ENCODE data around the gene EPHB3.
A peak's percentile ranks its signal among the peaks of the same experiment; 100 is the strongest.

Gene EPHB3

DNA sequence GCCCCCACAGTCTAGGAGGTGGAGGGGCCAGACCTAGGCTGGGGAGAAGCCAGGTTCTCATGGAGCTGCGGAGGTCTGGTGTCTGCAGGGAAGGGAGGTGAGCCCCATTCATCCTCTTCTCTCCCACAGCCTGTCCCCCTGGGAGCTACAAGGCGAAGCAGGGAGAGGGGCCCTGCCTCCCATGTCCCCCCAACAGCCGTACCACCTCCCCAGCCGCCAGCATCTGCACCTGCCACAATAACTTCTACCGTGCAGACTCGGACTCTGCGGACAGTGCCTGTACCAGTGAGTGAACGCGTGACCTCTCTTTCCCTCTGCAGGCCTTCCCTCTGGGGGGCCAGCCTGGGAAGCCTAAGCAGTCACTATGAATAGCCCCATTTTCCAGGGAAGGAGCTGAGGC lies 14.1 kb downstream of the EPHB3 start:
- peaks cover 0 to 10% of the 10 kb centered on the region in 2 donors for H3K4me1 ChIP-seq (ENCODE audit: control insufficient read depth in 1 of 2, insufficient read depth in 2 of 2, low read length in 2 of 2)
- no peak overlapping the region for H3K4me3 ChIP-seq (ENCODE audit: low read depth in 1 of 2, low read length in 2 of 2)
- no peak overlapping the region for H3K27ac ChIP-seq (ENCODE audit: low read length)
- H3K27me3 ChIP-seq (ENCODE audit: low read depth, low read length) = no peaks in the 10 kb centered on the region
- no peaks in the 10 kb centered on the region for H3K9me3 ChIP-seq (ENCODE audit: control insufficient read depth in 1 of 2, low read length in 2 of 2)
- H3K36me3 ChIP-seq (ENCODE audit: control insufficient read depth in 1 of 2, insufficient read depth in 2 of 2, low read length in 2 of 2) = peaks cover 6 to 43% of the 10 kb centered on the region in 2 donors

DNA sequence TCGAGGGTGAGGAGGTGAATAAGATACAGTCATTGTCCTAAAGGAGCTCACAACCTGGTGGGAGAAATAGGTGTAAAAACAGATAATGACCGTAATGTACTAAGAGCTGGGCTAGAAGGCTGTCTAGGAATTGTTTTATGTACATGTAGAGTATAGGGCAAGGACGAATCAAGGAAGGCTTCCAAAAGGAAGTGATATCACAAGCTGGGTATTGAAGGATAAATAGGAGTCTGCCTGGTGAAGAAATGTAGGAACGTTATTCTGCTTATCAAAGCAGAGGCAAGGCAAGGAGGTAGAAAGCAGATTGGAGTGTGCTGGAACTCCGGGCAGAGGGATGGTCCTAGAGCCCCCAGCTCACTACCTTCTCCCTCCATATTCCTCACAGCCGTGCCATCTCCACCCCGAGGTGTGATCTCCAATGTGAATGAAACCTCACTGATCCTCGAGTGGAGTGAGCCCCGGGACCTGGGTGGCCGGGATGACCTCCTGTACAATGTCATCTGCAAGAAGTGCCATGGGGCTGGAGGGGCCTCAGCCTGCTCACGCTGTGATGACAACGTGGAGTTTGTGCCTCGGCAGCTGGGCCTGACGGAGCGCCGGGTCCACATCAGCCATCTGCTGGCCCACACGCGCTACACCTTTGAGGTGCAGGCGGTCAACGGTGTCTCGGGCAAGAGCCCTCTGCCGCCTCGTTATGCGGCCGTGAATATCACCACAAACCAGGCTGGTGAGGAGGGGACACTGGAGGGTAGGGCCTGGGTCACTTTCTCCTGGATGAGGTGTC lies 15.1 kb downstream of the EPHB3 start:
- H3K27me3 ChIP-seq (ENCODE audit: low read depth, low read length) = no peaks in the 10 kb centered on the region
- H3K4me1 ChIP-seq (ENCODE audit: control insufficient read depth in 1 of 2, insufficient read depth in 2 of 2, low read length in 2 of 2) = peaks cover 0 to 15% of the 10 kb centered on the region in 2 donors
- no peaks in the 10 kb centered on the region for H3K9me3 ChIP-seq (ENCODE audit: control insufficient read depth in 1 of 2, low read length in 2 of 2)
- H3K4me3 ChIP-seq (ENCODE audit: low read depth in 1 of 2, low read length in 2 of 2) = no peak overlapping the region
- peaks cover 6 to 52% of the 10 kb centered on the region in 2 donors for H3K36me3 ChIP-seq (ENCODE audit: control insufficient read depth in 1 of 2, insufficient read depth in 2 of 2, low read length in 2 of 2)
- H3K27ac ChIP-seq (ENCODE audit: low read length) = no peak overlapping the region

DNA sequence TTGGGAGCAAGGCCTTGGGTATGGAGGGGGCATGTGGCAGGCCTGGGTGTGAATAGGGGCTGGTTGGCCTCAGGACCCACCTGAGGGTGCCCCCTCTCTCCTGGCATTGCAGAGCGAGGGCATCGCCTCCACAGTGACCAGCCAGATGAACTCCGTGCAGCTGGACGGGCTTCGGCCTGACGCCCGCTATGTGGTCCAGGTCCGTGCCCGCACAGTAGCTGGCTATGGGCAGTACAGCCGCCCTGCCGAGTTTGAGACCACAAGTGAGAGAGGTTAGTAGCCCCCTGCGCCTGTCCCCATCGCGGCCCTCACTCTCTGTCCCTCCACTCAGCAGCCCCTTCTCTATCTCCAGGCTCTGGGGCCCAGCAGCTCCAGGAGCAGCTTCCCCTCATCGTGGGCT lies 16.0 kb downstream of the EPHB3 start:
- H3K36me3 ChIP-seq (ENCODE audit: control insufficient read depth in 1 of 2, insufficient read depth in 2 of 2, low read length in 2 of 2) = peaks cover 6 to 56% of the 10 kb centered on the region in 2 donors
- peaks cover 5 to 24% of the 10 kb centered on the region in 2 donors for H3K4me1 ChIP-seq (ENCODE audit: control insufficient read depth in 1 of 2, insufficient read depth in 2 of 2, low read length in 2 of 2)
- H3K27me3 ChIP-seq (ENCODE audit: low read depth, low read length) = no peaks in the 10 kb centered on the region
- no peak overlapping the region for H3K27ac ChIP-seq (ENCODE audit: low read length)
- H3K9me3 ChIP-seq (ENCODE audit: control insufficient read depth in 1 of 2, low read length in 2 of 2) = no peaks in the 10 kb centered on the region
- no peak overlapping the region for H3K4me3 ChIP-seq (ENCODE audit: low read depth in 1 of 2, low read length in 2 of 2)

DNA sequence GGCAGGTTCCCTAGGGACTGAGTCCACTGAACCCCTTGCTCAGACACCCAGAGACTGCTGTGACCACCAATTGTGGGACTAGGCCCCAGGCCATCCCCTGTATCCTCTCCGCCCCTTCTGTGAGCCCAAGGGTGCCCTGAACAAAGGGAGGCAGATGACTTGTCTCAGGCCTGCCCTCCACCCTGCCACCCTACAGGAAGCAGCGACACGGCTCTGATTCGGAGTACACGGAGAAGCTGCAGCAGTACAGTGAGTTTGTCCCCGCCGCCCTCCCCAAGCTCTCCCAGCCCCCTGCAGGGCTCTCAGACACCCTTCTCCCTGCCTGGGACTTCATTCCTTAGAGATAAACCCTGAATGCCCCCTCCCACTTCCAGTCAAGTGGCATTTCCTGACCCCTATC lies 16.6 kb downstream of the EPHB3 start:
- Histone ChIP-seq H3K27ac (ENCODE audit: low read length) (no peak overlapping the region), H3K4me1 (ENCODE audit: control insufficient read depth in 1 of 2, insufficient read depth in 2 of 2, low read length in 2 of 2) (peaks cover 5 to 25% of the 10 kb centered on the region in 2 donors), H3K36me3 (ENCODE audit: control insufficient read depth in 1 of 2, insufficient read depth in 2 of 2, low read length in 2 of 2) (peaks cover 1 to 49% of the 10 kb centered on the region in 2 donors), H3K9me3 (ENCODE audit: control insufficient read depth in 1 of 2, low read length in 2 of 2) (no peaks in the 10 kb centered on the region), H3K27me3 (ENCODE audit: low read depth, low read length) (no peaks in the 10 kb centered on the region), H3K4me3 (ENCODE audit: low read depth in 1 of 2, low read length in 2 of 2) (no peak overlapping the region)

DNA sequence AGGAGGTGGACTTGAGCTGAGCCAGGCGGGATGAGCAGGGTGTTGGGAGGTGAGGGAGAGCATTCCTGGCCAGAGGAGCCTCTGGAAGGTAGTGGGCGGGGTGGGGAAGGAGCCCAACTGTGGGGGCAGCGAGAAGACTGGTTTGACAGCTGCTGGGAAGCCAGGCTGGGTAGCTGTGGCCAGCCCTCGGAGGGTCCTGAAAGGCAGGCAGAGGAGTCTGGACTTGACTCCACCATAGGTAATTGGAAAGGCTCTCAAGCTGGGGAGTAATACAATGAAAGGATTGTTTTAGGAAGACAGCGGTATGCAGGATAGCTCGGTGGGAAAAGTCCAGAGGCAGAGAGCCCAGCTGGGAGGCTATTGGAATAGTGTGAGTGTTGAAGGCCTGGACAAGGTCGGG lies 17.2 kb downstream of the EPHB3 start:
- H3K27ac ChIP-seq (ENCODE audit: low read length) = no peak overlapping the region
- no peaks in the 10 kb centered on the region for H3K27me3 ChIP-seq (ENCODE audit: low read depth, low read length)
- peaks cover 0 to 48% of the 10 kb centered on the region in 2 donors for H3K36me3 ChIP-seq (ENCODE audit: control insufficient read depth in 1 of 2, insufficient read depth in 2 of 2, low read length in 2 of 2)
- peaks cover 5 to 25% of the 10 kb centered on the region in 2 donors for H3K4me1 ChIP-seq (ENCODE audit: control insufficient read depth in 1 of 2, insufficient read depth in 2 of 2, low read length in 2 of 2)
- no peak overlapping the region for H3K4me3 ChIP-seq (ENCODE audit: low read depth in 1 of 2, low read length in 2 of 2)
- no peaks in the 10 kb centered on the region for H3K9me3 ChIP-seq (ENCODE audit: control insufficient read depth in 1 of 2, low read length in 2 of 2)

DNA sequence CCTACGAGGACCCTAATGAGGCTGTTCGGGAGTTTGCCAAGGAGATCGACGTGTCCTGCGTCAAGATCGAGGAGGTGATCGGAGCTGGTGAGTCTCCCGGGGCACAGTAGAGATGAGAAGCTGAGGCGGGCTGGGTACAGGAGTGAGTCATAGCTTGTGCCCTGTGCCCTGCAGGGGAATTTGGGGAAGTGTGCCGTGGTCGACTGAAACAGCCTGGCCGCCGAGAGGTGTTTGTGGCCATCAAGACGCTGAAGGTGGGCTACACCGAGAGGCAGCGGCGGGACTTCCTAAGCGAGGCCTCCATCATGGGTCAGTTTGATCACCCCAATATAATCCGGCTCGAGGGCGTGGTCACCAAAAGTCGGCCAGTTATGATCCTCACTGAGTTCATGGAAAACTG lies 17.9 kb downstream of the EPHB3 start:
- Histone ChIP-seq H3K27me3 (ENCODE audit: low read depth, low read length) (no peaks in the 10 kb centered on the region), H3K36me3 (ENCODE audit: control insufficient read depth in 1 of 2, insufficient read depth in 2 of 2, low read length in 2 of 2) (peaks cover 0 to 48% of the 10 kb centered on the region in 2 donors), H3K4me1 (ENCODE audit: control insufficient read depth in 1 of 2, insufficient read depth in 2 of 2, low read length in 2 of 2) (peaks cover 5 to 19% of the 10 kb centered on the region in 2 donors), H3K27ac (ENCODE audit: low read length) (no peak overlapping the region), H3K4me3 (ENCODE audit: low read depth in 1 of 2, low read length in 2 of 2) (no peak overlapping the region), H3K9me3 (ENCODE audit: control insufficient read depth in 1 of 2, low read length in 2 of 2) (no peaks in the 10 kb centered on the region)

DNA sequence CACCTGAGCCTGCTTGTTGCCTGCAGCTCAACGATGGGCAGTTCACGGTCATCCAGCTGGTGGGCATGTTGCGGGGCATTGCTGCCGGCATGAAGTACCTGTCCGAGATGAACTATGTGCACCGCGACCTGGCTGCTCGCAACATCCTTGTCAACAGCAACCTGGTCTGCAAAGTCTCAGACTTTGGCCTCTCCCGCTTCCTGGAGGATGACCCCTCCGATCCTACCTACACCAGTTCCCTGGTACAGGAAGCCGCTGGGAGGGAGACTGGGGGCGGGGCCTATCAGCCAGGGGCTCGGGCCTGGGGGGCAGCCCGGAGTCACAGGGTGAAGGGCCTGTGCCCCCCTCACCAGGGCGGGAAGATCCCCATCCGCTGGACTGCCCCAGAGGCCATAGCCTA lies 18.8 kb downstream of the EPHB3 start:
- H3K27me3 ChIP-seq (ENCODE audit: low read depth, low read length) = no peaks in the 10 kb centered on the region
- no peak overlapping the region for H3K27ac ChIP-seq (ENCODE audit: low read length)
- H3K36me3 ChIP-seq (ENCODE audit: control insufficient read depth in 1 of 2, insufficient read depth in 2 of 2, low read length in 2 of 2) = peaks cover 0 to 48% of the 10 kb centered on the region in 2 donors
- no peak overlapping the region for H3K4me3 ChIP-seq (ENCODE audit: low read depth in 1 of 2, low read length in 2 of 2)
- H3K9me3 ChIP-seq (ENCODE audit: control insufficient read depth in 1 of 2, low read length in 2 of 2) = no peaks in the 10 kb centered on the region
- peaks cover 5 to 15% of the 10 kb centered on the region in 2 donors for H3K4me1 ChIP-seq (ENCODE audit: control insufficient read depth in 1 of 2, insufficient read depth in 2 of 2, low read length in 2 of 2)

DNA sequence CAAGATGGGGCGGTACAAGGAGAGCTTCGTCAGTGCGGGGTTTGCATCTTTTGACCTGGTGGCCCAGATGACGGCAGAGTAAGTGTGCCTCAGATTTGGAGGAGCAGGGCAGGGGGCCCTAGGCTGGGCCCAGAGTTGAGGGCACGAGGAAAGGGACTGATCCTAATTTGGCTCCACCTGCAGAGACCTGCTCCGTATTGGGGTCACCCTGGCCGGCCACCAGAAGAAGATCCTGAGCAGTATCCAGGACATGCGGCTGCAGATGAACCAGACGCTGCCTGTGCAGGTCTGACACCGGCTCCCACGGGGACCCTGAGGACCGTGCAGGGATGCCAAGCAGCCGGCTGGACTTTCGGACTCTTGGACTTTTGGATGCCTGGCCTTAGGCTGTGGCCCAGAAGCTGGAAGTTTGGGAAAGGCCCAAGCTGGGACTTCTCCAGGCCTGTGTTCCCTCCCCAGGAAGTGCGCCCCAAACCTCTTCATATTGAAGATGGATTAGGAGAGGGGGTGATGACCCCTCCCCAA lies 19.8 kb downstream of the EPHB3 start:
- H3K4me1 ChIP-seq (ENCODE audit: control insufficient read depth in 1 of 2, insufficient read depth in 2 of 2, low read length in 2 of 2) = peaks cover 5 to 15% of the 10 kb centered on the region in 2 donors
- H3K4me3 ChIP-seq (ENCODE audit: low read depth in 1 of 2, low read length in 2 of 2) = no peak overlapping the region
- no peaks in the 10 kb centered on the region for H3K27me3 ChIP-seq (ENCODE audit: low read depth, low read length)
- peaks cover 0 to 43% of the 10 kb centered on the region in 2 donors for H3K36me3 ChIP-seq (ENCODE audit: control insufficient read depth in 1 of 2, insufficient read depth in 2 of 2, low read length in 2 of 2)
- H3K9me3 ChIP-seq (ENCODE audit: control insufficient read depth in 1 of 2, low read length in 2 of 2) = no peaks in the 10 kb centered on the region
- H3K27ac ChIP-seq (ENCODE audit: low read length) = no peak overlapping the region

DNA sequence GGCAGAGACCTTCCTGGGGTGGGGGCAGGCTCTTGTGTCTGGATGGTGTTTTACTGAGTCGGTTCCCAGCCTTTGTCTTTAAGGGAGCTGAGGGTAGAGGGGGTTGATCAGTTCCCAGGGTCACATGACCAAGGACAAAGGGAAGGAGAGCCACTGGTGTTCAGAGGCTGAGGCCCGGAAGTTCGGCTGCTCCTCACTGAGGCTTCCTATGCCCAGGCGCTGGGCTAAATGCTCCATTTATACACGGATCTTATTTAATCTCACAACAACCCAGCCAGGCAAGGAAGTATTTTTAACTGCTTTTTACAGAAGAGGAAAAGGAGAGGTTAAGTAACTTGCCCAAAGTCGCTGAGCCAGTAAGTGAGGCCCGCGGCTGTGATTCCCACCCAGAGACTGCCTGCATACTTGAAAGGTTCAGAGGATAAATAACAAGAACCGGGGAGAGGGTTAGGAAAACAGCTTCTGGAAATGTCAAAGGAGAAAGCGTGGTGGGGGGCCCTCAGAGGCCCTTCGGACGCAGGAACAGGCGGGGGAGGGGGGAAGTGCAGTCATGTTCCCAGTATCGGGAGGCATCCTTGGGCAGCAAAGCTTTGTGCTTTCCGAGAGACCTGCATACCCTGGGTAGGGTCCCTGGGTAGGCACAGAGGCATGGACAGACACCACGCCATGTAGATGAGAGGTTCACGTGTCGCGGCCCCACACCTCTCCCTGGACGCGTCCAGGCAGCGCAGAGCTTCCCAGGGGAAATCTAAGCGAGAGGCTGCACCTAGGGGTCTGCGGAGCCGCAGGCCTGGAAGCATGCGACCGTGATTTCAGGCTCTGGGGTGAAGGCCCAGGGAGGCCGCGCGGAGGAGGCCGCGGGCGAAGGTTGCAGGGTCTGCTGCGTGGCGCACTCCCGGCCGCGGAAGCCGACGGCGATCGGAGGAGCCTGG lies 21.3 kb downstream of the EPHB3 start:
- Histone ChIP-seq H3K4me3 (ENCODE audit: low read depth in 1 of 2, low read length in 2 of 2) (peak overlapping the region; percentile 52 to 79), H3K36me3 (ENCODE audit: control insufficient read depth in 1 of 2, insufficient read depth in 2 of 2, low read length in 2 of 2) (peaks cover 0 to 28% of the 10 kb centered on the region in 2 donors), H3K27me3 (ENCODE audit: low read depth, low read length) (no peaks in the 10 kb centered on the region), H3K9me3 (ENCODE audit: control insufficient read depth in 1 of 2, low read length in 2 of 2) (no peaks in the 10 kb centered on the region), H3K4me1 (ENCODE audit: control insufficient read depth in 1 of 2, insufficient read depth in 2 of 2, low read length in 2 of 2) (peaks cover 5 to 19% of the 10 kb centered on the region in 2 donors), H3K27ac (ENCODE audit: low read length) (peak overlapping the region; percentile 67)

DNA sequence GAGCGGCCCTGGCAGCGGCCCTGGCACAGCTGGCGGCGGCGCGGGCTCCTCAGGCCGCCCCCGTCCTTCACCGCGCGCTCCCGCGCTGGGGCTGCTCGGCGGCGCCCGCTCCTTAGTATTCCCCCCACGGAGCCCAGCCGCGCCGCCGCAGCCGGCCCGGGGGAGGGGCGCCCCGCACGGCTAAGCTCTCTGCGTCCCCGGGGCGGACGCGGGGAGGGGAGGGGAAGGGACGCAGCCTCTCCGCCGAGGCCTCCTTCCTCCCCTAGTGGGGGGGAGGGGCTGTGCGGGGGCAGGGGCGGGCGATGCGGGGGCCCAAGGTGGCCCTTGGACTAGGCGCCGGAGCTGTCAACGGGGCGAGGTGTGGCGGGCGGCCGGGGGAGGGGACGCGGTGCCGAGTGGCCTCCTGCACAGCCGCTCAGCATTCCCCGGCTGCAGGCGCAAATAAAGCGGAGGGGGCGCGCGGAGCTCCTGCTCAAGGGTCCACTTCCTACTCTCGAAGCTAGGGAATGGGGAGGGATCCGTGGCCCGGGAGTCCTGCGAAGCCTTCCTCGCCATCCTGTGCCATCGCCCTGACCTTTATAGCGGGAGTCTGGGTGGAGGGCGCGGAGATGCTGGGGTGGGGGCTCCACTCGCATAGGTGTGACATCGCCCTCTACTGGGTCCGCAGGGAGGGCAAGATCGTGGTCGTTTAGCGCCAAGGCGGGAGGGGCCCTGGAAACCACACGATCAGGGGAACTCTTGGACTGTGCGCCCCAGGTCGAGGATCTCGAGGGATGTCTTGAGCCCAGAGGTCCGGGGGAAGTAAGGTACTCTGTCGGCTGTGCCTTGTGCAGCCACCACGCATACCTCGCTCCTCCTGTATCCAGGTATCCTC lies 22.2 kb downstream of the EPHB3 start:
- H3K4me1 ChIP-seq (ENCODE audit: control insufficient read depth in 1 of 2, insufficient read depth in 2 of 2, low read length in 2 of 2) = peaks cover 5 to 19% of the 10 kb centered on the region in 2 donors
- H3K4me3 ChIP-seq (ENCODE audit: low read depth in 1 of 2, low read length in 2 of 2) = peak overlapping the region in 1 of 2 donors; percentile 79
- no peaks in the 10 kb centered on the region for H3K27me3 ChIP-seq (ENCODE audit: low read depth, low read length)
- H3K27ac ChIP-seq (ENCODE audit: low read length) = no peak overlapping the region
- peaks cover 0 to 26% of the 10 kb centered on the region in 2 donors for H3K36me3 ChIP-seq (ENCODE audit: control insufficient read depth in 1 of 2, insufficient read depth in 2 of 2, low read length in 2 of 2)
- H3K9me3 ChIP-seq (ENCODE audit: control insufficient read depth in 1 of 2, low read length in 2 of 2) = no peaks in the 10 kb centered on the region
